NT2/D1 (cell line): ENCODE data around the gene ENO4.

Experiments
- DNase-seq: peaks from one replicate; pipeline ENCODE4 v3.0.0-alpha.2; 2011; ENCODE audit warnings: low read depth, low spot score
- H3K27me3 ChIP-seq: 2 replicates; pipeline ENCODE4 v1.6.0; 2011; ENCODE audit warnings: mild to moderate bottlenecking; ENCODE audit not compliant: insufficient read length, insufficient read depth
- H3K36me3 ChIP-seq: 2 replicates; pipeline ENCODE4 v1.6.1; 2011; ENCODE audit warnings: mild to moderate bottlenecking, low read length, mixed read lengths; ENCODE audit not compliant: insufficient read depth, insufficient read length
- H3K4me1 ChIP-seq: 2 replicates; pipeline ENCODE4 v1.5.1; 2011; ENCODE audit not compliant: insufficient read depth, insufficient read length
- H3K4me3 ChIP-seq: 2 replicates; pipeline ENCODE4 v1.5.1; 2011; ENCODE audit warnings: low read depth; ENCODE audit not compliant: insufficient read length
- H3K9ac ChIP-seq: 2 replicates; pipeline ENCODE4 v1.6.0; 2011; ENCODE audit warnings: low read depth; ENCODE audit not compliant: insufficient read length
- H3K9me3 ChIP-seq: 2 replicates; pipeline ENCODE4 v1.5.1; 2011; ENCODE audit warnings: mild to moderate bottlenecking, low read length; ENCODE audit not compliant: insufficient read depth
- SUZ12 ChIP-seq: IDR thresholded peaks from 2 replicates; pipeline ENCODE4 v1.6.1; 2011; ENCODE audit not compliant: insufficient read length, insufficient read depth; ENCODE audit errors: extremely low read depth
- YY1 ChIP-seq: IDR thresholded peaks from 2 replicates; pipeline ENCODE4 v1.6.1; 2011; ENCODE audit not compliant: insufficient read length, insufficient read depth
- ZNF274 ChIP-seq: IDR thresholded peaks from 2 replicates; pipeline ENCODE4 v1.6.1; 2011; ENCODE audit warnings: mild to moderate bottlenecking, low read depth, low read length

The ENO4 gene

GRCh38 chr10:116809483-116810119 is 39.7 kb upstream of the ENO4 start:
- Histone ChIP-seq H3K4me1 (no peaks in the 10 kb centered on the region), H3K27me3 (no peaks in the 10 kb centered on the region), H3K9me3 (no peaks in the 10 kb centered on the region), H3K9ac (no peak overlapping the region), H3K36me3 (no peaks in the 10 kb centered on the region), H3K4me3 (no peak overlapping the region)
- no peak for DNase-seq
- TF ChIP-seq ZNF274 (no peak), SUZ12 (no peak), YY1 (no peak)

DNA sequence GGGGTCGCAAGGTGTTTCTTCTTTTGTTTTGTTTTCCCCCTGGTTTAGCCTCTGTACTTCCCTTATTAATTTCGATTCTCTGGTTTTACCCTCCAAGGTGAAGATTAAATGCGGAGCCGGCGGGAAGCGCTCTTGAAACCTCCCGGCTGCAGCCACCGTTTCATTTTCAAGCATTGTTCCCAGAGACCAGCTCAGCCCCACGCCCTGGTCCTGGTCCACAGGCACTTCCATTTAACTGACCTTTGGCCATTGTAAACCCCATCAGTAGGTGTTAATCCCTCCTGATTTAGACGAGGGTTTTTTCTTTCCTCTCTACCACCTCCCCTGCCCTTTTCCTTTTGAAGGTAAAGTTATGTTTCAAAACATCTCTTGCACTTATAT is 39.2 kb upstream of the ENO4 start:
- H3K4me1 ChIP-seq = no peaks in the 10 kb centered on the region
- H3K27me3 ChIP-seq = no peaks in the 10 kb centered on the region
- H3K36me3 ChIP-seq = no peaks in the 10 kb centered on the region
- no peaks in the 10 kb centered on the region for H3K9me3 ChIP-seq
- DNase-seq = no peak
- no peak overlapping the region for H3K4me3 ChIP-seq
- H3K9ac ChIP-seq = no peak overlapping the region
- TF ChIP-seq YY1 (no peak), ZNF274 (no peak), SUZ12 (no peak)

DNA sequence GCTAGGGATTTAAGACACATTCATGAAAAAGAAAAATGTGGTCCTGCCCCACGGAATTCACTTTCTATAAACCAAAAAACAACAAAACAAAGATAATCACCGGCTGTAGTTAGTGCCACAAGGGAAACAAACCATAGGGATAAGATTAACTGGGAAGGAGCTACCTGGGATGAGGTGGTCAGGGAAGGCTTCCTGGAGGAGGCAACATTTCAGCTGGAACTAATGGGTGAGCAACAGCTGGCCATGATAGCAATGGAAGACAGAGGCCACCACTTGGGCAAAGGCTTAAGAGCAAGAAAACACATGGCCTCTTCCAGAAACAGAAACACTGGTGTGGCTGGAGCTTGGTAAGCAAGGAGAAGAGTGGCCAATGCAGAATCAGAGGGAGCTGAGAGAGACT is 38.4 kb upstream of the ENO4 start:
- Histone ChIP-seq H3K9ac (no peak overlapping the region), H3K9me3 (no peaks in the 10 kb centered on the region), H3K27me3 (no peaks in the 10 kb centered on the region), H3K36me3 (no peaks in the 10 kb centered on the region), H3K4me1 (peaks cover 2% of the 10 kb centered on the region), H3K4me3 (no peak overlapping the region)
- no peak for TF ChIP-seq SUZ12
- no peak for TF ChIP-seq YY1
- TF ChIP-seq ZNF274 = no peak
- no peak for DNase-seq

DNA sequence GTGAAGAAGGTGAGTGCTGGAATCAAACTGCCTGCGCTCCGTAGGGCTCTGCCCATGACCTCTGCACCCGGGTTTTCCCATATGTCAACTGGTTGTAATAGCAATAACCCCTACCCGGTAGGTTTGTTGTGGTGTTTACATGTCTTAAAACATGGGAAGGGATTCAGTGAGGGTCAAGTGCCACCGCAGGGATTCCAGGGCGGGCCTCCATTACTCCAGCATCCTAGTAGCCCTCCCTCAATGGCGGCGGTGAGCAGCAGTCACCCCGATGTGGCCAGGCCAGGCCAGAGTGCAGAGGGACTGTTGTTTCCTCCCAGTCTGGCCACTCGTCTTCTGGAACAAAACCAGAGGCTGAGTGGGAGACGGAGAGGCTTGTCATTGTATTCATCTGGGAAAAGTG is 37.6 kb upstream of the ENO4 start:
- Histone ChIP-seq H3K9ac (no peak overlapping the region), H3K9me3 (no peaks in the 10 kb centered on the region), H3K4me3 (no peak overlapping the region), H3K36me3 (no peaks in the 10 kb centered on the region), H3K27me3 (no peaks in the 10 kb centered on the region), H3K4me1 (peaks cover 2% of the 10 kb centered on the region)
- no peak for DNase-seq
- no peak for TF ChIP-seq YY1
- no peak for TF ChIP-seq ZNF274
- no peak for TF ChIP-seq SUZ12

- H3K4me3 ChIP-seq = no peak overlapping the region
- no peak overlapping the region for H3K9ac ChIP-seq
- DNase-seq = no peak
- H3K9me3 ChIP-seq = no peaks in the 10 kb centered on the region
- no peaks in the 10 kb centered on the region for H3K27me3 ChIP-seq
- H3K4me1 ChIP-seq = peaks cover 2% of the 10 kb centered on the region
- H3K36me3 ChIP-seq = no peaks in the 10 kb centered on the region
- TF ChIP-seq ZNF274 (no peak), SUZ12 (no peak), YY1 (no peak)
These were observed 33.5 kb upstream of the ENO4 start for GRCh38 chr10:116815641-116816415.

GRCh38 chr10:116817178-116817577 is 32.1 kb upstream of the ENO4 start:
- no peak for TF ChIP-seq YY1
- TF ChIP-seq SUZ12 = no peak
- no peak for TF ChIP-seq ZNF274
- H3K9me3 ChIP-seq = no peaks in the 10 kb centered on the region
- H3K36me3 ChIP-seq = no peaks in the 10 kb centered on the region
- no peaks in the 10 kb centered on the region for H3K27me3 ChIP-seq
- no peak overlapping the region for H3K9ac ChIP-seq
- DNase-seq = no peak
- H3K4me3 ChIP-seq = no peak overlapping the region
- H3K4me1 ChIP-seq = peaks cover 2% of the 10 kb centered on the region

DNA sequence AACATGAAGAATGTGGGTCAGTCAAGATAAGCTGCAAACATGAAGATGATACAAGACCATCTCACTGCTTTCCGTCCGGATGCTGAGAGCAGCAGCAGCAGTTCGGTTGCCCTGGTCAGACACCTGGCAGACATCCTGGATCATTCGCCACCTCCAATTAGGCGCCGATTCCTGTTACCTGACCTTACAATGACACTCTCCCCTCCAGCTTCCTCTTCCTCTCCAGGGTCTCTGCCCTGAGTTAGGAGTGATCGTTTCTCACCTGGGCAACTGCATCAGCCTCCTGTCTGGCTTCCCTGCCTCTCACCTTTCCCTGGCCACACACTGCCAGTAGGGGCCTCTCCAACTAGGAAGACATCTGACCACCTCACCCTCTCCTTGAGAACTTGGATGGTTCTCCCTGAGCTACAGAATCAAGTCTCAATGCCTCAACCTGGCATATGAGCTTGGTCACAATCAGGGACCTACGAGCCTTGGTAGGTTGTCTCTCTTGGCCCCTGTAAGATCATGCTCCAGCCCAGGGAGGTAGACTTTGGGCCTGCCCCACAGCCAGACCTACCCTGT is 31.4 kb upstream of the ENO4 start:
- H3K36me3 ChIP-seq = no peaks in the 10 kb centered on the region
- DNase-seq = no peak
- no peak for TF ChIP-seq SUZ12
- TF ChIP-seq YY1 = no peak
- TF ChIP-seq ZNF274 = no peak

More for the DNA sequence above, 31.4 kb upstream of the ENO4 start:
- H3K9ac ChIP-seq = no peak overlapping the region
- H3K27me3 ChIP-seq = no peaks in the 10 kb centered on the region
- no peak overlapping the region for H3K4me3 ChIP-seq
- peaks cover 2% of the 10 kb centered on the region for H3K4me1 ChIP-seq
- H3K9me3 ChIP-seq = no peaks in the 10 kb centered on the region
